ENCODE measurements around the gene ARHGEF7. TPM values are rescaled to one million over a fixed set of nuclear protein-coding genes. Genes with fewer than 3 reads are reported as not detected.
"Not testable (repeated sequence)": the region's sequence is repeated elsewhere in the genome, so short reads cannot be mapped to it uniquely, and the experiment has no call there.

Gene ARHGEF7
- total RNA-seq (10 to 100 TPM; 52.8 to 54.0 TPM), polyA plus RNA-seq (ENCODE audit: insufficient read length in 6 of 6) (10 to 100 TPM; 61.5 to 86.0 (median 77.0) TPM)
- long read RNA-seq, donor 1, partial matches to known transcripts: 10 of 12 reads
- long read RNA-seq, donor 1, other reads (novel, unspliced or antisense): 0 of 12 reads
- long read RNA-seq, donor 2, partial matches to known transcripts: 7 of 8 reads
- long read RNA-seq, donor 2, other reads (novel, unspliced or antisense): 0 of 8 reads
- long read RNA-seq, donor 3, partial matches to known transcripts: 0 of 1 reads
- long read RNA-seq, donor 3, other reads (novel, unspliced or antisense): 0 of 1 reads
- long read RNA-seq, donor 4, partial matches to known transcripts: 1 of 1 reads
- long read RNA-seq, donor 4, other reads (novel, unspliced or antisense): 0 of 1 reads
- long read RNA-seq, donor 5, partial matches to known transcripts: 34 of 34 reads
- long read RNA-seq, donor 5, other reads (novel, unspliced or antisense): 0 of 34 reads
- long read RNA-seq, donor 6: 0 reads
- long read RNA-seq, donor 7, partial matches to known transcripts: 6 of 8 reads
- long read RNA-seq, donor 7, other reads (novel, unspliced or antisense): 0 of 8 reads
- long read RNA-seq, donor 8: 0 reads
- long read RNA-seq, donor 9: 0 reads
- long read RNA-seq, donor 10, partial matches to known transcripts: 2 of 3 reads
- long read RNA-seq, donor 10, other reads (novel, unspliced or antisense): 1 of 3 reads
- long read RNA-seq, donor 11, full-length matches to known transcripts: 8 of 49 reads
- long read RNA-seq, donor 11, partial matches to known transcripts: 41 of 49 reads
- long read RNA-seq, donor 11, other reads (novel, unspliced or antisense): 0 of 49 reads
- long read RNA-seq, donor 12, partial matches to known transcripts: 34 of 35 reads
- long read RNA-seq, donor 12, other reads (novel, unspliced or antisense): 0 of 35 reads

GRCh38 chr13:111115061-111115964 is at the start of gene ARHGEF7:
TSS of gene ARHGEF7 (plus strand) at chr13:111115310. CDS start at chr13:111115527, 217 bp downstream.
- peak; percentile 70 for ATAC-seq
- no peak for DNase-seq
- peaks cover 55 to 87% of the 10 kb centered on the region in 2 donors for H3K27me3 ChIP-seq
- intact Hi-C loops (cut with DNase I): no loop called here
- no peak for TF ChIP-seq CTCF (IDR thresholded peaks at IDR 0.05)
- peaks cover 0 to 13% of the 10 kb centered on the region in 2 donors for H3K4me1 ChIP-seq
- peak within 1 kb of the TSS in 1 of 2 donors; percentile 48 for H3K27ac ChIP-seq
- no peaks in the 10 kb centered on the region for H3K36me3 ChIP-seq
- H3K4me3 ChIP-seq: peak within 1 kb of the TSS; percentile 41 to 54
- no peaks in the 10 kb centered on the region for H3K9me3 ChIP-seq

- peaks cover 0 to 44% of the 10 kb centered on the region in 2 donors for H3K27me3 ChIP-seq
- no peaks in the 10 kb centered on the region for H3K36me3 ChIP-seq
- H3K9me3 ChIP-seq: no peaks in the 10 kb centered on the region
- no peak overlapping the region for H3K4me3 ChIP-seq
- TF ChIP-seq CTCF (IDR thresholded peaks at IDR 0.05): no peak
- peaks cover 4 to 8% of the 10 kb centered on the region in 2 donors for H3K4me1 ChIP-seq
- intact Hi-C loops (cut with DNase I): loop anchor here in 1 of 2 donors (5.0 kb wide), 1 partner anchor 152 kb away; no protein-coding TSS in a partner anchor
- peak overlapping the region in 1 of 2 donors; percentile 28 for H3K27ac ChIP-seq
- ATAC-seq: peak; percentile 64
- DNase-seq: peak in 3 of 4 donors; percentile 32 to 86 (median 54)
Measured at GRCh38 chr13:111065698-111066097, 49.4 kb upstream of the ARHGEF7 start.

GRCh38 chr13:111066544-111066943 is 48.6 kb upstream of the ARHGEF7 start:
- Histone ChIP-seq H3K36me3 (no peaks in the 10 kb centered on the region), H3K4me3 (no peak overlapping the region), H3K27ac (no peak overlapping the region), H3K4me1 (peaks cover 4 to 8% of the 10 kb centered on the region in 2 donors), H3K9me3 (peaks cover 0 to 4% of the 10 kb centered on the region in 2 donors), H3K27me3 (peaks cover 0 to 44% of the 10 kb centered on the region in 2 donors)
- DNase-seq (peak in 2 of 4 donors; percentile 13 to 41), ATAC-seq (no peak)
- intact Hi-C loops (cut with DNase I): loop anchor here in 1 of 2 donors (5.0 kb wide), 1 partner anchor 151 kb away; no protein-coding TSS in a partner anchor
- no peak for TF ChIP-seq CTCF (IDR thresholded peaks at IDR 0.05)

GRCh38 chr13:111068009-111068350 is 47.1 kb upstream of the ARHGEF7 start:
- Histone ChIP-seq H3K27ac (no peak overlapping the region), H3K9me3 (peaks cover 0 to 15% of the 10 kb centered on the region in 2 donors), H3K27me3 (peaks cover 0 to 44% of the 10 kb centered on the region in 2 donors), H3K36me3 (no peaks in the 10 kb centered on the region), H3K4me3 (peak overlapping the region in 1 of 2 donors; percentile 41), H3K4me1 (peaks cover 4 to 8% of the 10 kb centered on the region in 2 donors)
- no peak for DNase-seq
- no peak for ATAC-seq
- no peak for TF ChIP-seq CTCF (IDR thresholded peaks at IDR 0.05)
- intact Hi-C loops (cut with DNase I): loop anchor here in 1 of 2 donors (5.0 kb wide), 1 partner anchor 149 kb away; no protein-coding TSS in a partner anchor

GRCh38 chr13:111071120-111071519 is 44.0 kb upstream of the ARHGEF7 start:
- H3K36me3 ChIP-seq; H3K27ac ChIP-seq; H3K4me3 ChIP-seq; DNase-seq; H3K4me1 ChIP-seq; ATAC-seq; intact Hi-C loops (cut with DNase I): not testable (repeated sequence)
- H3K9me3 ChIP-seq: peaks cover 0 to 43% of the 10 kb centered on the region in 2 donors
- peaks cover 0 to 27% of the 10 kb centered on the region in 2 donors for H3K27me3 ChIP-seq

- H3K4me3 ChIP-seq; intact Hi-C loops (cut with DNase I); H3K4me1 ChIP-seq; H3K36me3 ChIP-seq; H3K27ac ChIP-seq; ATAC-seq; DNase-seq: not testable (repeated sequence)
- H3K27me3 ChIP-seq: peaks cover 0 to 23% of the 10 kb centered on the region in 2 donors
- H3K9me3 ChIP-seq: peaks cover 0 to 43% of the 10 kb centered on the region in 2 donors
Measured at GRCh38 chr13:111071526-111071925, 43.6 kb upstream of the ARHGEF7 start.
